MV-4-11 (cell line): ENCODE results near the gene CPAMD8.
A peak's percentile ranks its signal among the peaks of the same experiment; 100 is the strongest.
"Not testable (repeated sequence)": the region's sequence is repeated elsewhere in the genome, so short reads cannot be mapped to it uniquely, and the experiment has no call there.

ENCODE experiments used
- DNase-seq: peaks from one replicate; lab custom pipeline; 2025; lab: John Stamatoyannopoulos, UW

CPAMD8 gene

DNA sequence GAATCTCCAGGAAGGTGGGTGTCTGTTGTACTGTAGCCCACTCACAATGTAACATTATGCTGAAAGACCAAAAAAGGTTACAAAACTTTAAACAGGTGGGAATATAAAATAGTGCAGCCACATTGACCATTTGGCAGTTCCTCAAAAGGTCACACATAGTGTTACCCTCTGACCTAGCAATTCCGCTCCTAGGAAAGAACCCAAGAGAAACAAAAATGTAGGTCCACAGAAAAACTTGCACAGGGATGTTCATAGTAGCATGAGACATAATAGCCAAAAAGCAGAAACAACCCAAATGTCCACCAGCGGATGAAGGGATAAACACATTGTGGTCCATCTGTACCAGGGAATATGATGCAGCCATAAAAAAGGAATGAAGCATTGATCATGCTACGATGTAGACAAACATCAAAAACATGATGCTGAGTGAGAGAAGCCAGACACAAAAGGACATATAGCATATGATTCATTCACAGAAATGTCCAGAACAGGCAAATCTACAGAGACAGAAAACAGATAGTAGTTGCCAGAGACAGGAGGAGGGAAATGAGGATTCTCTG is 27.9 kb downstream of the CPAMD8 start:
- DNase-seq: no peak

DNA sequence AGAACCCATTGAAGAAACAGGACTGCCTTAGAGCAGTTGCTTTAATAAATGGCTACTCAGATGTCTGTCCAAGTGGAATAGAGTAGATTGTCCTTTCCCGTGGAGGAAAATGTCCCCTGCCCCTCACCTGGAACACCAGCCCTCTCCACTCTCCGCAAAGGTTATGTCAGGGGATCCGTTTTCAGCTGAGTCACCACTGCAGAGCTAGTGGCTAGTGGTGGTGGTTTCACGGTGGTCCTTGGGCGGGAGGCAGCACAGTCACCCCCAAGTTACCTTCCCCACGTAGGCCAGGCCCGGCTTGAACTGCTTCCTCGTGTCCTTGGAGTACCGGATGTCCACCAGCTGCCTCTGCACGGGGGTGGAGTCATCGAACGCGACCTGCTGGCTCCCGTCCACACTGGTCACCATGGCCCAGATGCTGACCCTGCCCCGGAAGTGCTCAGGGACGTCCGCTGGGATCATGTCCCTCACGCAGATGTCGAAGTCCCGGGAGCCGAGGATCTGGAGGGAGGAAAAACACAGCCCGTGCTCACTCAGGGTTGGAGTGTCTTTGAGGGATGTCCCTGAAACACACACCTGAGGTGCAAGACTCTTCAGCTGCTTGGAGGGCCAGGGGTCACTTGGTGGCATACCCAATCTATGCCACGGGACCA is 29.6 kb downstream of the CPAMD8 start:
- not testable (repeated sequence) for DNase-seq

GRCh38 chr19:16988661-16989060 is 37.9 kb downstream of the CPAMD8 start:
- no peak for DNase-seq

GRCh38 chr19:16985403-16985802 is 41.2 kb downstream of the CPAMD8 start:
- DNase-seq: no peak

DNA sequence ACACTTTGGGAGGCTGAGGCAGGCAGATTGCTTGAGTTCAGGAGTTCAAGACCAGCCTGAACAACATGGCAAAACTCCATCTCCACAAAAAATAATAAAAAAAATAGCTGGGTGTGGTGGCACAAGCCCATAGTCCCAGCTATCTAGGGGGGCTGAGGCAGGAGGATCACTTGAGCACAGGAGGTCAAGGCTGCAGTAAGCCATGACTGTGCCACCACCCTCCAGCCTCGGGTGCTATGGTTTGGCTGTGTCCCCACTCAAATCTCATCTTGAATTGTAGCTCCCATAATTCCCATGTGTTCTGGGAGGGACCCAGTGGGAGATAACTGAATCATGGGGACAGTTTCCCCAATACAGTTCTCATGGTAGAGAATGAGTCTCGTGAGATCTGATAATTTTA is 44.0 kb downstream of the CPAMD8 start:
- not testable (repeated sequence) for DNase-seq

GRCh38 chr19:16978839-16979802 is 47.5 kb downstream of the CPAMD8 start:
- DNase-seq: no peak

- DNase-seq: no peak
Observed at GRCh38 chr19:16978156-16978555, 48.5 kb downstream of the CPAMD8 start.

DNA sequence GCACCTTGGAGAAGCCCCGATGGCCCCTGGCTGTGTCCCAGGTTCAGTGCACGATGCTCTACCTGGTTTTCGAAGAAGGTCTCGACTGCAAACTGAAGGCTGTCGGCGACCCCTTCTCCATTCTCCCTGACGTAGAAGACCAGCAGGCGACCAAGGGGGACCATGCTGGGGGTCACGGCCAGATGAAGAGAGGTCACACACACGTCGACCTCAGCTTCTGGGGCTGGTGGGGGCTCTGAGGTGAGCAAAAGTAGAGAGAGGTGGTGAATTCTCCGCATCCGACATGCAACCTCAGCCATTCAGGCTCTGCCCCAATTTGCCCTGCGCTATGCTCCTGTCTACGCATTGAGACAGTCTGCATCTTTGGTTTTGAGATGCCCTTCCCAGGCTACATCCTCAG is 49.3 kb downstream of the CPAMD8 start:
- no peak for DNase-seq

DNA sequence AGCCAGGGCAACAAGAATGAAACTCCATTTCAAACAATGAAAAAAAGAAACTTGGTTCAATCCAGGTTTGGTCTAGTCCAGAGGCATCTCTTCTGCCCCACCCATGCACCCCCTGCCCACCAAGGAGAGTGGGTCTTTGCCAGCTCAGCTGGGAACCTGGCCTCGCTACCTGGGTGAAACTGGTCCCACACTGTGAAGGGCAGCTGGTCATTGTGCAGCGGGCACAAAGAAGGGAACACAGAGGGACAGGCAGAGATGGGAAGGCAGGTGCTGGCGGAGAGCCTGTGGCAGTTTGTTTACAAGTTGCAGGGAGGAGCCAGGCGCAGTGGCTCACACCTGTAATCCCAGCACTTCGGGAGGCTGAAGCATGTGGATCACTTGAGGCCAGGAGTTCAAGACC is 50.2 kb downstream of the CPAMD8 start:
- no peak for DNase-seq

- peak; percentile 22 for DNase-seq
Observed at GRCh38 chr19:16970821-16971220, 55.8 kb downstream of the CPAMD8 start.

GRCh38 chr19:16969135-16969534 is 57.5 kb downstream of the CPAMD8 start:
- DNase-seq: peak; percentile 27

DNA sequence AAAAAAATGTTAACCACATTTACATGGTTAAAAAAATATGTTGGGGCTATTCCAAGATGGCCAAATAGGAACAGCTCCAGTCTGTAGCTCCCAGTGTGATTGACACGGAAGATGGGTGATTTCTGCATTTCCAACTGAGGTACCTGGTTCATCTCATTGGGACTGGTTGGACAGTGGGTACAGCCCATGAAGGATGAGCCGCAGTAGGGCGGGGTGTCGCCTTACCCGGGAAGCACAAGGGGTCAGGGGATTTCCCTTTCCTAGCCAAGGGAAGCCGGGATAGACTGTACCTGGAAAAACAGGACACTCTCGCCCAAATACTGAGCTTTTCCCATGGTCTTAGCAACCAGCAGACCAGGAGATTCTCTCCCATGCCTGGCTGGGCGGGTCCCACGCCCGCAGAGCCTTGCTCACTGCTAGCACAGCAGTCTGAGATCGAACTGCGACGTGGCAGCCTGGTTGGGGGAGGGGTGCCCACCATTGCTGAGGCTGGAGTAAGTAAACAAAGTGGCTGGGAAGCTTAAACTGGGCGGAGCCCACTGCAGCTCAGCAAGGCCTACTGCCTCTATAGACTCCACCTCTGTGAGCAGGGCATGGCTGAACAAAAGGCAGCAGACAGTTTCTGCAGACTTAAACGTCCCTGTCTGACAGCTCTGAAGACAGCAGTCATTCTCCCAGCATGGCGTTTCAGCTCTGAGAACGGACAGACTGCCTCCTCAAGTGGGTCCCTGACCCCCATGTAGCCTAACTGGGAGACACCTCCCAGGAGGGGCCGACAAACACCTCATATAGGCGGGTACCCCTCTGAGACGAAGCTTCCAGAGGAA is 65.4 kb downstream of the CPAMD8 start:
- not testable (repeated sequence) for DNase-seq

DNA sequence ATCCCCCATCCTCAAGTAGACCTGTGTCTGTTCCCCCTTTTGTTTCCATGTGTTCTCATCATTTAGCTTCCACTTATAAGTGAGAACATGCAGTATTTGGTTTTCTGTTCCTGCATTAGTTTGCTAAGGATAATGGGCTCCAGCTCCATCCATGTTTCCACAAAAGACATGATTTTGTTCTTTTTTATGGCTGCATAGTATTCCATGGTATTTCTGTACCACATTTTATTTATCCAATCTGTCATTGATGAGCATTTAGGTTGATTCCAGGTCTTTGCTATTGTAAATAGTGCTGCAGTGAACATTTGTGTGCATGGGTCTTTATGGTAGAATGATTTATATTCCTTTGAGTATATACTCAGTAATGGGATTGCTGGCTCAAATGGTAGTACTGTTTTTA is 68.3 kb downstream of the CPAMD8 start:
- not testable (repeated sequence) for DNase-seq

- DNase-seq: no peak
Observed at GRCh38 chr19:16957855-16958254, 68.8 kb downstream of the CPAMD8 start.

GRCh38 chr19:16957151-16957701 is 69.4 kb downstream of the CPAMD8 start:
- no peak for DNase-seq

DNA sequence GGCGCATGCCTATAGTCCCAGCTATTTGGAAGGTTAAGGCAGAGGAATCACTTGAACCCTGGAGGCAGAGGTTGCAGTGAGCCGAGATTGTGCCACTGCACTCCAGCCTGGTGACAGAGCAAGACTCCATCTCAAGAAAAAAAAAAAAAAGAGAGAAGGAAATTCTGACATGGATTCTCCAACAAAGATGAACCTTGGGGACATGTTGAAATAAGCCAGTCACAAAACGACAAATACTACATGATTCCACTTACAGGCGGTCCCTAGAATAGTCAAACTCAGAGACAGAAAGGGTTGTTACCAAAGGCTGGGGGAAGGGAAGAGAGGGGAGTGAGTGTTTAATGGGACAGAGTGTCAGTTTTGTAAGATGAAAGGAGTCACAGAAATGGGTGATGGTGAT is 71.4 kb downstream of the CPAMD8 start:
- no peak for DNase-seq

DNA sequence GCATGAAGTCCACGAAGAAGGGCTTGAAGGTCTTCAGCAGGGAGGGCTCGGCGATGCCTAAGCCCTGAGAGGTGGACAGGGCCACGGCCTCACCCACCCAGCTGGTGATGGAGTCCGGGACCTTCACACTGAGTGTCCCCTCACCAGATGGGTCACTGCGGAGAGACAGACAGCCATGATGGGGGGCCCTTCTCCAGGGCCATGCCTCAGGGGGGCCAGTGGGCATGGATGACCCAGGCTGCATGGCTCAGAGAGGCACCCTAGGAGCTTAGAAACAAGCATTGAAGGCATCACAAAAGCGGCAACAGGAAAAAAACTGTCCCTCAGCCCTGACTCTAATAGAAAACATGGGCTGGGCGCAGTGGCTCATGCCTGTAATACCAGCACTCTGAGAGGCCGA is 74.6 kb downstream of the CPAMD8 start:
- DNase-seq: no peak

GRCh38 chr19:16951529-16951928 is 75.1 kb downstream of the CPAMD8 start:
- DNase-seq: no peak

DNA sequence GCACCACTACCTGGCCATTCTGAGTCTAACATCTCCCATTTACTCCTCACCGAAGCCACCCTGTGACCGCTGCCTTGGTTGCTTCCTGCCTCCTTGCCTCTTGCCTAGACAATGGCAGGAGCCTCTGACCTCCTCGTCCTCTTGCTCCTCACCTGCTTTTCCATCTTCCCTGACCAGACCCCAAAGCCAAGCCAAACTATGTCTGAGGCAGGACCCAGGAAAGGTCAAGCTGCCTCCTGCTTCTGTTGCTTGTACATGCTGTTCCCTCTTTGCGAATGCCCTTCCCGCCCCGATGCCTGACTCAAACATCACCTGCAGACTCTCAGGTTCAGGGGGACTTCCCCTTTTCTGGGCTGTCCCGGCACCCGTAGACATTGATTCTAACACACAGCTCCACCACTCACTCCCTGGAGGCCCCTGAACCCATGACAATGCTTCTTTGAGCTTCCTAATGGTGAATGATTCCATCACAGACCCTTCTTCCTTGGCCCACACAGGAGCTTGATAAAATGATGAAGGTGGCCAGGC is 77.0 kb downstream of the CPAMD8 start:
- DNase-seq: no peak

GRCh38 chr19:16946951-16947940 is 79.4 kb downstream of the CPAMD8 start:
- DNase-seq: no peak
